Skin epidermis (tissue), 12 donors: ENCODE data around the gene PCOLCE2.
"Not testable (repeated sequence)": the region's sequence is repeated elsewhere in the genome, so short reads cannot be mapped to it uniquely, and the experiment has no call there.

Experiments
- H3K27ac ChIP-seq, 21 experiments: fragments of 200-600 bp; sonication (generic) in 11 of 21; one replicate each; pipeline ENCODE4 v1.5.0; 2020; ENCODE audit warnings: mild to moderate bottlenecking in 3 of 21, inconsistent platforms in 2 of 21, moderate library complexity in 2 of 21
- H3K4me3 ChIP-seq, 7 experiments: fragments of 200-600 bp; sonication (generic) in 2 of 7; one replicate each; pipeline ENCODE4 v1.5.0; 2020; ENCODE audit warnings: inconsistent platforms in 2 of 7, mild to moderate bottlenecking in 2 of 7, moderate library complexity in 1 of 7

Gene PCOLCE2

DNA sequence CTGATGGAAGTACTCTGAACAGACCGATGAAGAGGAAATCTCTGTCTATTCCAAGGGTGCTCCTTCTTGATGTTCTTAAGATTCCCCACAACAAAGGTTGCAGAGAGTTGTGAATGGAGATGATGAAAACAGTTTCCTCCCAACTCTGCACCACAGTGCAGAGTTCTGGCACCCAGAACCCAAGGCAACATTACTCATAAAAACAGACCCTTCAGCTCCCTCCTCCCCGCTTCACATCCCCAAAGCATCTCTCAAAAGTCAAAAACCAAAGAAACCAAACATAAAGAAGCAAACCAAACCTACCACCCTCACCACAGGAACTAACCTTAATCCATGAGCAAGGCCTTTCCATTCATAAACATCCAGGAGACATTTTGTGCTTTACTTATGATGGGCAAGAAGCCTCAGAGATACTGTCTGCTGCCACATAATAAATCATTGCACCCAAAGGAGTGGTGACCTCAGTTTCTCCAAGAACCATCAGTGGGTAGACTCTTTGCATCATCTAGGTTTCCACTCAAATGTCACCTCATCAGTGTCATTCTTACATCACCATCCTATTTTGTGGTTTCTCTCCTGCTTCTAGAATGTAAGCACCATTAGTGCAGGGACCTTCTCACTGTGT, 13.2 kb downstream of the PCOLCE2 start:
- Histone ChIP-seq H3K4me3 (no peak overlapping the region), H3K27ac (no peak overlapping the region)

DNA sequence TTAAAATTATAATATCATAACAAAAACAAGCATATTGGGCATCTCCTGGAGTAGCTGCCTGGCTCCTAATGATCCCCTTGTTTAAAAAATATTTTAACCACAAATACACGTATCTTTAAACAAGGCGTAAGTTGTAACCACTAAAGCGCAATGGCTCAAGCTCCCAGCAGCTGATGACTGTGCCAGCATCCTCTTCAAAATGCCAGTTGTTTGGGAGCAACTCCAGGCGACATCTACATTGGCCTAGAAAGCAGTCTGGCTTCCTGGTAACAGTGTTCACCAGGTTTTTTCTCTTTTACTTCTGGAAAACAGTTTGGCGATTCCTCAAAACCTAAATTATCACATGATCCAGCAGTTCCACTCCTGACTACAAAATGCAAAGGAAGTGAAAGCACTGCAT, 13.8 kb downstream of the PCOLCE2 start:
- Histone ChIP-seq H3K4me3 (no peak overlapping the region), H3K27ac (no peak overlapping the region)

DNA sequence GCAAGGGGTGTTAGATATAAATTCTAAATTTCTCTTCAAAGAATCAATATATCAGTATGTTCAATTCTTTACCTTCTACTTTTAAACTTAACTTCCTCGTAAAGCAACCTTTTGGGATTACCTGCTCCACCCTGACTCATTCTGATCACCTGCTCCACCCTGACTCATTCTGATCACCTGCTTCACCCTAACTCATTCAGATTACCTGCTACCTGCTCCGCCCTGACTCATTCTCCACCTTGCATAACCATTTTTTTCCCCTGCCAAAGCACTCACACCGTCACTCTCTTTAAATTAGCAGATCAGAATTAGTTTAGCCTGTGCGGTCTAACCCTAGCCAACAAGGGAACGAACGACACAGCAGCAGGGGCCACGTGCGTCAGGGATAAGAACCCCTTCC, 20.5 kb downstream of the PCOLCE2 start:
- not testable (repeated sequence) for H3K4me3 ChIP-seq, H3K27ac ChIP-seq

DNA sequence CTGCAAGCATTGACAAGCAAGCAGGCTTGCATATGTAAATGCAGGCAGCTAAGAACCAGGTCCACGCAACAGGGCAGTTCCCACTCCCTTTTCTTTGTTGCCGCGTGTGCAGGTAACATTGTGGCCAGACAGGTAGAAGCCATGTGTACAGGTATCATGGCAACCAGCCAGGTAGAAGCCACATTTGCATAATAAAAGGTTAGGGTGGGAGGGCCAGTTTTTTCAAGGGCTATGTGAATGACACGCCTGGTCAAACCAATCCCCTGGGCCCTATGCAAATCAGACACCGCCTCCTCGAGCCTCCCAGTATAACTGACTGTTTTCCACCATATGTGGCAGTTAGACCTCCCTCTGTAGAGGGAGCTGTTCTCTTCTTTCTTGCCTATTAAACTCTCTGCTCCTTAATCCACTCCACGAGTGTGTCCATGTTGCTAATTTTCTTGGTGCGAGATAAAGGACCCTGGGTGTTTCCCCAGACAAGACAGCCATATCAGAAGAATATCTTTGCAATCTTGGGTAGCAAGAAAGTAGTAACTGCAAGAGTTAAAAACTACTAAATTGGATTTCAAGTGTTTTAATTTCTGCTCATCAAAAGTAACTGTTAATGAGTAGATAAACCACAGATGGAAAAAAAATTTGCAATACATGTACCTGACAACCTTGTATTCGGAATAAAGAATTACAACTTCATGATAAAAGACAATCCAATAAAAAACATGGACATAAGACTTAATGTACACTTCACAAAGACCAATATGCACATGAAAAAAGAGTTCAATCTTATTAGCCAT, 21.8 kb downstream of the PCOLCE2 start:
- no peak overlapping the region for H3K4me3 ChIP-seq
- H3K27ac ChIP-seq: no peak overlapping the region

DNA sequence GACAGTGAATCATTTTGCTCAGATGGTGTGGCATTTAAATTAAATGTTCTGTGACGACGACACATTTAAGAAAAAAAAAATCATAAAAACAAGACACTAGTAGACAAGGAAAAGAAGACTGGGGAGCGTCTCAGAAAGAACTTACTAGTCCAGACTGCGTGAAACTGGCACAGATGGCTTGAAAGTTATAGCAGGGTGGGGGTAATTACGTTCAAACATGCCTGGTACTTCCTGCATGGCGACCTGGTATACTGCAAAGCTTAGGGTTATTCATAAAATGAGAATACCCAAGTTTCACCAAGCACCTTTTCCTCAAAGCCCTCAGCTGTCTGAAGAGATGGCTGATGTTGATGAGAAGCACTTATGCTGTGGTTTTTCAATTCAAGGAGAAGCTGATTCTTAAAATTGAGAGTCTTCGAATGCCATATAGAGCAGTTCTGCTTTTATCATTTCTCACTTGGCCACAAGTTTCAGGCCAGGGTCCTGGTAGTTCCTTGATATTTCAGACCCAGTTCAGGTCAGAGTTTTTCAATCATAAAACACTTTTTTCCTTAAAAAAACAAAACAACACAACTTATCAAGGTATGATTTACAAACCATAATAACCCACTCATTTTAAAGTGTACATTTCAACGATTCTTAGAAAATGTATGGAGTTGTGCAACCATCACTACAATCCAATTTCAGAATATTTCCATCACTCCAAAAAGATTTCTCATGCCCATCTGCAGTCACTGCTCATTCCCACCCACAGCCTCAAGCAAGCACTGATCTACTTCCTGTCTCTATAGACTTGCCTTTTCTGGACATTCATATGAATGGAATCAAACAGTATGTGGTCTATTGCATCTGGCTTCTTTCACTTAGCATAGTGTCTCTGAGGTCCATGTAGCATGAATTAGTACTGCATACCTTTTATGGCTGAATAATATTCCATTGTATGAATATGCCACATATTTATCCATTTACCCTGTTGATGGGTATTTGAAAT, 24.7 kb downstream of the PCOLCE2 start:
- H3K4me3 ChIP-seq: no peak overlapping the region
- H3K27ac ChIP-seq: peak overlapping the region in 6 of 21 experiments; percentile 27 to 66 (median 34)

DNA sequence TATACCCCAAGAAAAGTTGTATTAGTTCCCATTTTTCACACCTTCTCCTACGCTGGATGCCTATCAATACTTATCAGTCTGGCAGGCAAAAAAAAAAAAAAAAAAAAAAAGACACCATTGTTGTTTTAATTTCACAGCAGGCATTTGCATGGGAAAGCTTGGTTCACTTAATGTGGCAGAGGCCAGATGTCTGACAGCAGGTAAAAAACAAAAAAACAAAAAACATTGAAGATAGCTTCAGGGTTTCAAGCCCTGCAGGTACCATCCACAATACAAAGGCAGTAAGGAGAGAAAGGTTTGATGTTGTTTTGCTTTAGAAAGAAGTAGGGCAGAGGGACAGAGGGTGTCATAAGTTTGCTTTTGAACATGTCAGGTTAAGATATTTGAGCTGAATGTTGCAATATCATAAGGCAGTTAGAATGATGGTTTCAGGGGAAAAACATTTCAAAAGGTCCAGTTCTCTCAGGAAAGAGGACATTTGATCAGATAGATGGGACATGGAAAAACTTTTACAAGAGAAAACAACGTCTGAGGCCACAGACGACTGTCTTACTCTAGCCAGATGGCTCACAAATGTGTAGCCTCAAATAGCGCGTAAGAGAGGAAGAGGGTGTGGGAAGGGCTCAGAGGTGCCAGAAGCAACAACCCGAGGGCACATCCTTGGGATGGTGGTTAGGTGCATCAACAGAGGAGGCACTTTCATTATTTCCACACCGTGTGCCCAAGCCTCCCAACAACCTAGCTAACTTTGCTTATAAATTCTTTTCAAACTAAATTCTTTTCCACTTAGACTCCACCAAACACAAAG, 25.7 kb downstream of the PCOLCE2 start:
- peak overlapping the region in 7 of 21 experiments; percentile 27 to 66 (median 52) for H3K27ac ChIP-seq
- H3K4me3 ChIP-seq: no peak overlapping the region

DNA sequence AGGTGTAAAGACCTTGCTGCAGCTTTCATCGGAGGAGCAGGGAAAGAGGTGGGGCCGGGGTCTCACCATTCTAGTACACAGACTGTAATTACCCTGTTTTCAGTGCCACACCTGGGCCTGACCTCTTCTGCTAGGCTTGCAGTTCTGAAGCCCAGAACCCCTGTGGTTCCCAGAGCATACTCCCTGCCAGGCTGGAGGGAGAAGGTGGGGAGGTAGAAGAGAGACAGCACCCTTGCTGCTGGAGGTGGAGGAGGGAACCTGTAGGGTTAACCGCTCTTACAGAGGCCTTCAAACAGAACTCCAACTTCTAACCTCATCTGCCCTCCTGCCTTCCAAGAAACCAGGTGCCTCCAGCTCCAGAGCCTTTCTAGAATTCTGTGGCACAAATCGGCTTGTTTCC, 27.0 kb downstream of the PCOLCE2 start:
- no peak overlapping the region for H3K27ac ChIP-seq
- H3K4me3 ChIP-seq: no peak overlapping the region

DNA sequence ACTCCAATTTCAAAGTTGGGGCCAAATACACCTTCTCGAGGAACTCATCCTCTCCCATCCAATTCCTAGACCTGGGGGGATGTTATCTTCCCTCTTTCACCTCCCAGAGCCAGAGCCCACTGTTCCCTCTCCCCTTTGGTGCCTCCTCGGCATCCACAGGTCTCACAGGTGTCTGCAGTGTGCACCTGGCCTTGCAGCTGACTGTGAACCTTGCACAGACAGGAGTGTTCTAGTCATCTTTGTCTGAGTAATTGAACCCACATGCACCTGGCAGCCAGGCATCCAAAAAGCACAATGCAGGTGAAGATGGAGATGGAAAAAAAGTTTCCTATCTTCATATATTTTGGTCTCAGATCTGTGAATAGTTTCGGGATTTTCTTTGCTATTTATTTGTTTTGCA, 30.8 kb downstream of the PCOLCE2 start:
- Histone ChIP-seq H3K27ac (no peak overlapping the region), H3K4me3 (no peak overlapping the region)

DNA sequence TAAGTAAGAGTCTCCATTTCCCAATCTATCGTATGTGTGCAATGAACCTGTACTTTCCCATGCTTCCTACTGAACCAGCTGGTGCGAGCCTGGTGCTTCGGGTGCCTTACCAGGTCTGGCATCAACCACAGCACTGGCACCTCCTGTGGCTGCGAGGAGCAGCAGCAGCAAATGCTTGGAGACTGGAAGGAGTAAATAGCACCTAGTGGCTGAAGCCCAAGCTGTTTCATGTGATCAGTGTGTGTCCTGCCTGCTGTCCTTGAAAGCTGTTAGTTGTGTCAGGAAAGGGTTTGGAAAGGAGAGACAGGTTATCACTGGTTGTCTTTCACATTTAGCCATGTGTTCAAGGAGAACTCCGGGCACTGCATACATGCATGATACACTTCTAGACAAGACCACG, 31.8 kb downstream of the PCOLCE2 start:
- Histone ChIP-seq H3K27ac (no peak overlapping the region), H3K4me3 (no peak overlapping the region)

DNA sequence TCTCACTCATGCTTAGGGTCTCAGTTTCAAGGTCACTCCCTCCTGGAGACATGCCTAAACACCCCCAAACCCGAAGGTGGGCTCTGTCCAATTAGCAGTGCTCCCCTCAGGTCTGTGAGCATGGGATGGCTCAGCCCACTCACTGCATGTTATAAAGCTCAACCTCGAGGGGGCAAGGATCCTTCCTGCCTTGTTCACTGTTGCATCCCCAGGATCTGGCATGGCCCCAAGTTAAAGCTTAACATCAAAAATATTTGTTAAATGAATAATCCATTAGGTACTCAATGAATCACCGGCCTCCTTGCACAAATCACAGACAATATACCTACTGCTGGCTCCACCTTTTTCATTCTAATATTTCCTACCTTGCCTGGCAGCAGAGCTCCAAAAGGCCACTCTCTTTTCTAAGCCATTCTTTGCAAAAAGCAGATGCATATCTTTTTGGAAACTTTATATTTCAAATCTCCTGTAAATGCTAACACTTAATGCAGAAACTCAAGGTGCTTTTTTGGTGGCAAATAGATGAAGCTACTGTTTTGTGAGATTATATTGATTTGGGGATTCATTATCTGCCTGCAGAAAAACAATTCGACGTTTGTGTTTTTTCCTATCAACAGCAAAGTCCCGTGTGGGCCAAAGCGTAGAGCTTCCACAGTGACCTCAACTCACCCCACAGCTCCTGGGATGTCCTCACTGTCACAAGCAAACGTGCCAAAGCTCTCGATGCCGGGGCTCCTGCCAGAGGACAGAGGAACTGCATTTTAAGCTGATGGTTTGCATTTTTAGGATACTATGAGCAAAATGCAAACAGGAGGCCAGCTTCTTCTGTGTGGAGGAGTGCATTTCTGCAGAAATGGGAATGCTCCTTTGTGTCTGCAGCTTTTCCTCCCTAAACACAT, 35.4 kb downstream of the PCOLCE2 start:
- H3K27ac ChIP-seq: no peak overlapping the region
- no peak overlapping the region for H3K4me3 ChIP-seq

DNA sequence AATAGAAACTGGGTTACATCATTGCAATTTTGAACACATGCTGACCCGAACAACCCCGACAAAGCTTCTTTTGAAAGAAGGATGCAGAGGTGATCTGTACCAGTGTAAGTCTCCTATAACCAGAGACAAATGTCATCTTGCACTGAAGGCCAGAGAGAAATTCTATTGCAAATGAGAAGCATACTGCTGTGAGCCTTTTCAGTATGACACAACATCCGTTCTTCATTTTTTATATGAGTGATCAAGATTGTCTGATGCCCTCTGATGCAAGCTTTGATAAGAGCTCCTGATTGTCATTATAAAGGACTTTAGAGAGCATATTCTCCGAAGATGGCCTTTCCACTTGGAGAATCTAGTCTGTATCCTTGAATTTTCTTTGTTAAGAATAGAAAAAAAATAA, 36.9 kb downstream of the PCOLCE2 start:
- Histone ChIP-seq H3K27ac (no peak overlapping the region), H3K4me3 (no peak overlapping the region)

DNA sequence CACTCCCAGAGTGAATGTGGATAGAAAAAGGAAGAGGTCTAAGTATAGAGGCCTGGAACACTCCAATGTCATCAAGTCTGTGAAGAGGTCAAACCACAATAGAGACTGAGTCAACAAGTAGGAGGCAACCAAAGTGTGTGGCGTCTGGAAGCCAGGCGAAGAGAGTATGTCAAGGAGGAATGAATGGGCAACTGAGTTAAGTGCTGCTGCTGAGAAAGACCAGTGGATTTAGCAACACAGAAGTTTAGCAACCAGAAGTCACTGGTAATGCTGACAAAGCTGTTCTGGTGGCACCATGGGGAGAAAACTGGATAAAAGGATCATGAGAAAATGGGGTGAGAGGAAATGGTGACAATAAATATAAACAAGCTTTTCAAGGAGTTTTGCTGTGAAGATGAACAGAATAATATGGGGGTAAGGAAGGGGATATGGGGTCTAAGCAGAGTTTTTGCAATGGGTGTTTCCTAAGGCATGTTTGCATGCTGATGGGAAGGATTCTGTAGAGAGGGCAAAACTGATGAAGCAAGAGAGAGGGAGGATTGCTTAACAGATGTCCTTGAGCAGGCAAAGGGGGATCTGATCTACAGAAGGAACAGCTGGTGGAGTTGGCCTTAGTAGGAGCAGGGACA, 38.4 kb downstream of the PCOLCE2 start:
- Histone ChIP-seq H3K27ac (no peak overlapping the region), H3K4me3 (no peak overlapping the region)

DNA sequence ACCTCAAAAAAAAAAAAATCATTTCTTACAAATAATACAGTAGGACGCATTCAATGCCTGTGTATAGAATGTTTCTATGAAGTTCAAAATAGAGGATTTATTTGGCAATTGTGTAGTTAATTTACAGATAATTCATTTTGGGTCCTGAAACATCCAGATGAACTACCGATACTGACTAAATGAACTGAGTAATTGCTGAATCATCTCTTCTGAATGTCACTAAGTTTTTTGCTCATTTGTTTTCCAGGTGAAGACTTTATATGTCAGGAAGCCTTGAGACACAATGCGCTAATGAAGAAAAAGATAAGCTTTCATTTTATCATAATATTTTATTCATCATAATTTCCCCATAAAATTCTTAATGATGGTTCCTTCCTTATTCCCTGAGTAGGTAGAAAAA, 39.7 kb downstream of the PCOLCE2 start:
- no peak overlapping the region for H3K4me3 ChIP-seq
- no peak overlapping the region for H3K27ac ChIP-seq

DNA sequence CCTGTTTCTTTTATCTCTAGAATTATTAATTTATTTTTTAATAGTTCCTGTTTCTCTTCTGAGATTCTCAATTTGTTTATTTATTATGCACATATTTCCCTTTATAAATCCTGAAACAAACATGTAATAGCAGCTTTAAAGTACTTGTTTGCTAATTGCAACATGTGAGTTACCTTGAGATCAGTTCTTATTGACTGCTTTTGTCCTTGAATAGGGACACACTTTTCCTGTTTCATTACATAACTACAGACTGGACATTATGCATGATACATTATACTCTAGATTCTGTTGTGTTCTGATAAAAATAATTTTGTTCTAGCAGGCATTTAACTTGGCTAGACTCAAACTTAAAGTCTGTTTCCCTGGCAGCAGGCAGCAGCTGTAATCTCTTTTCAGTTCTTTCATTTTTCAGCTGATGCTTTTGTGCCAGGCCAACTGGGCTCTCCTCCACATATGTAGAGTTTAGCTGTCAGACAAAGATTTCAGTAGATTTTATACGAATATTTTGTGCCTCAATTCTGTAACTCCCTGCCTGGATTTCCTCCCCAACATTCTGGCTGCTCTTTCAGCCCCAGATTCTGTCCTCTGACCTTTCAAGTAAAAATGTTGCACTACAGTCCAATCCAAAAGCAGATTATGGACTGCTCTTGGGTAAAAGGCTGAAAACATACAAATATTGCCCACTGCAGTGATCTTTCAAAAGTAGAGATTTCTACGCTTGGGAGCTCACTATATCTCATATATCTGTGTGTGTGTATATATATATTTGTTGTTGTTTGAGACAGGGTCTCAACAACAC, 41.9 kb downstream of the PCOLCE2 start:
- no peak overlapping the region for H3K27ac ChIP-seq

DNA sequence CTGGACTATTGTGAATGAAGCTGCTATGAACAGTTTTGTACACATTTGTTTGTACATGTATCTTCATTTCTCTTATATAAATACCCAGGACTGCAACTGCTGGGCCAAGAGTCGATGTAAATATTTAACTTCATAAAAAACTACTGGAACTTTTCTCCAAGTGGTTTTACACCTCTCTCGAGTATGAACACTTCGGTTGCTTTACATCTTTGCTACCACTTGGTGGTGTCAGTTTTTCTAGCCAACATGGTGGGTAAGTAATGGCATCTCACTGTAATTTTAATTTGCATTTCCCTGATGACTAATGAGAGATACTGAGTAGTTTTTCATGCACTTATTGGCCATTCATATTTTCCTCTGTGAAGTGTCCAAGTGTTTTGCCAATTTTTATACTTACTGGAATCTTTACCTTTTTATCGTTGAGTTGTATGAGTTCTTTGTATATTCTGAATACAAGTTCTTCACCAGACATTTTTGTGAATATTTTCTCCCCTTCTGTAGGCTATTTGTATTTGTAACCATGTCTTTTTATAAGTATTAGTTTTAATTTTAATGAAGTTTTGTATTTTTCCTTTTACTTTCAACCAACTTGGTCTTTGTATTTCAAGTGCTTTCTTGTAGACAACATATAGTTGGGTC, 44.4 kb downstream of the PCOLCE2 start:
- no peak overlapping the region for H3K27ac ChIP-seq
- H3K4me3 ChIP-seq: no peak overlapping the region

More for the DNA sequence above, 41.9 kb downstream of the PCOLCE2 start:
- no peak overlapping the region for H3K4me3 ChIP-seq

DNA sequence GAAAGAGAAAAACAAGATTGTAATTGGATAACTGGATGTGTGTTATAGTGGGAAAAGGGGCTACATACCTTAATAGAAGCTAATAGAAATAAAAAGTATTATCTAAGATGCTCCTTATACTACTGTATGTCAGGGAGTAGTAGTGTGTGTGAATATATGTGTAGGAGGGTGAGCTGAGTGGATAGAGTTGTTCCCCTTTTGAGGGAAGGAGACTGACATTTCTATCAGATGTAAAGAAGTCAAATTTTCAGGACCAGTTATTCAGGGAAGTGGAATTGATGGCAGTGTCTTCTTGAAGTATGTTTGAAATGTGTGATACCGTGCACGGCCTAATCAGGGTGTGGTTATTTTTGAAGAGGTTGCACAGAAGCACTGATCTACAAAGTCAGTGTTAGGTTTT, 49.1 kb downstream of the PCOLCE2 start:
- H3K27ac ChIP-seq: no peak overlapping the region
- no peak overlapping the region for H3K4me3 ChIP-seq

DNA sequence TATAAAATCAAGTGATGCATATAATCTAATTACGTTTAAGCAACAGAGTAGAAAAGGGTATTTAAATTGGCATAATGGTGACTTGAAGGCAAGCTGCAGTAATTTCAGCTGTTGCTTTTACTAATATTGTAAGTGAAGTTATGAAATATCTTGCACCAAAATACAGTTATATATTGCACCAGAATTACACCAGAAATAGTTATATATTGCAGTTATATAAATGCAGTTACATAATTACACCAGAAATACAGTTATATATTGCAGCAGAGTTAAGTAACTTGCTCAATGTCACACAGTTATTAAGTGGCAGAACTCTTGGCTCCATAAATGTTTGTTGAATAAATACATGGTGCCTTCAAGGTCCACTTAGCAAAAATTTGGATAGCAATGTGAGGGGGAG, 51.4 kb downstream of the PCOLCE2 start:
- Histone ChIP-seq H3K27ac (no peak overlapping the region), H3K4me3 (no peak overlapping the region)
